Astrocyte of the hippocampus (primary cell): ENCODE data around the gene PARP11.
"Not testable (repeated sequence)": the region's sequence is repeated elsewhere in the genome, so short reads cannot be mapped to it uniquely, and the experiment has no call there.

Experiments
- DNase-seq: peaks from one replicate; pipeline ENCODE4 v3.0.0; 2011; ENCODE audit warnings: low read depth, low spot score

PARP11 gene

DNA sequence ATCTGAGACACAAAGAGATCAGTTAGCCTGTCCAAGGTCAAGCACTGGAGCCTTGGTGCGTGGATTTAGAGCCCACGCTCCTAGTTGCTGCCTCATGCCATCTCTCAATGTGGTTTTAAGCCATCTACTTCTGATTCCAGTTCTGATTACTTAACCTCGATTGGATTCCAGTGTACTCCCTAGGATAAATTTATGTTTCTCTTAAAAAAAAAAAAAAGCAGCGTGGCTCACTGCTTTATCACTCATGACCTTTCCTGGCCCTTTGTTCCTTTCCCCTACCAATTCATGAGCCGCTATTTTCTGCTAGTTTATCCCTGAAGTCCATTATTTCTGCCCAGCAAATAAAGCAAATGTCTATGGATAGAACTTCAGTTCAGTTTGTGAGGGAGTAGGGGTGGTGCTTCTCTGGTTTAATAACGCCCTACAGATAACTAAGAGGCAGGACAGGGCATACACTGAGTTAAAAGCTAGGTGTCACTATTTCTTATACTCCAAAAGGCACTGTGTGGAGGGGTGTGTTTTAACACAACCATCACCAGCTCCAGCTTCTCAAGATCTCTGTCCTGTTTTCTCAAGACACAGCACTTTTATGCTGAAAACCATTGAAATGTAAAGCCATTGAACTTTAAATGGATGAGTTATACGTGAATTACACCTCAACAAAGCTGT, 9.8 kb upstream of the PARP11 start:
- DNase-seq: peak; percentile 34

DNA sequence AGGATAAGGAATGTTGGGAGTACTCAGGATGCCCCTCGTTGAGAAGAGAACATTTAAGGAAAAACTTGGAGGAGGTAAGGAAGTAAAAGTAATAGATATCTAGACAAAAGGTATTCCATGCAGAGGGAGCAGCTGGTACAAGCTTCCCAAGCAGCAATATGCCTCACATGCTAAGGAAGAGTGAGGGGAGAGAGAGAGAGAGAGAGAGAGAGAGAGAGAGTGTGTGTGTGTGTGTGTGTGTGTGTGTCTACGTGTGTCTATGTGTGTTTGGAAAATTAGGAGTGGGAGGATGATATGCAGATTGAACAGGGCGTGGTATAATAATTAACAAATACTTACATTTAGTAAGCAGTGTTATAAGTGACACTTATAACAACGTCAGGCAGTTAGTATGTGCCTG, 9.2 kb upstream of the PARP11 start:
- no peak for DNase-seq

DNA sequence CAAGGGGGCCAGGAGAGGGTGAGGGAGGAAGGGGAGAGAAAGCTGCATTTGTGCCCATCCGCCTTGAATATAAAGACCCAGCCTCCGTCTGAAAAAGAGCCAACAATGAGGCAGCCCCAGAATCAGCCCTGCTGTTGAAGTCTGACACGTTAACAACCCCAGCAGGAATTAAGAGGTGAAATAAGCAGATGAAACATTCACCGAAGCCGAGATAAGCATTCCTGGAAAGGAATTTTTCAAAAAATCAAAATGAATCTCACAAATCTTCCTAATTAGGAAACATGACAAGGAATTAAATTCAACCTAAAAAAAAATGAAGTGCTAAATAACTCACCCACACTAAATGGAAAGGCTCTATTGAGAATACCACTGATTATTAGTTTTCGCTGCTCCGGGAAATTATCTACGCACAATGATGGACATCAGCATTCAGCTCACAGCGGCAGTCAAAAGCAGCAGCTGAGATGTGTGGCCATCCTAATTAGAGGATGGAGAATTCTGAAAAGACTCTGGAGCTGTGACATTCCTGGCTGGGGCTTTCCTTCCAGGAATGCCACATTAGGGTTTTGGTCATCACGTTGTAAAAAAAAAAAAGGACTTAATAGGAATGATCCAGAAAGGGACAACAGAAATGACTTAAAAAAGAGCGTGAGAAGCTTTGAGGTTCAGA, 8.2 kb upstream of the PARP11 start:
- peak; percentile 46 for DNase-seq

GRCh38 chr12:3879846-3880245, 6.6 kb upstream of the PARP11 start:
- DNase-seq: no peak

- DNase-seq: no peak
Observed at GRCh38 chr12:3871356-3871755, 1.8 kb downstream of the PARP11 start.

DNA sequence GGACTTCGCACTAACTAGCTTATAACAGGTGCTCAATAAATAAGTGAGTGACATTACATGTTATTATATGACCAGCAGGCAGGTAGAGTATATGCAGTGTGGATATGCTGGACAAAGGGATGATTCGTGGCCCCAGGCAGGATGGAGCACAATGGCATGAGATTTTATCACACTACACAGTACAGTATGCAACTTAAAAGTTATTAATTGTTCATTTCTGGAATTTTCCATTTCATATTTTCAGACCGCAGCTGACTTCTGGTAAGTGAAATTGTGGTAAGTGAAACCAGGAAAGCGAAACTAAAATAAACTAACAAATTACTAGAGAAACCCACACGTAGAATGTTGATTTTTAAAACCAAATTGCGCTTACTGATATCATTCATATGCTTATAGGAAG, 3.3 kb downstream of the PARP11 start:
- DNase-seq: no peak

GRCh38 chr12:3869433-3869832, 3.8 kb downstream of the PARP11 start:
- DNase-seq: no peak

GRCh38 chr12:3863756-3864155, 9.4 kb downstream of the PARP11 start:
- no peak for DNase-seq

GRCh38 chr12:3842517-3842916, 30.7 kb downstream of the PARP11 start:
- DNase-seq: no peak

- DNase-seq: no peak
Observed at GRCh38 chr12:3841783-3842182, 31.4 kb downstream of the PARP11 start.

DNA sequence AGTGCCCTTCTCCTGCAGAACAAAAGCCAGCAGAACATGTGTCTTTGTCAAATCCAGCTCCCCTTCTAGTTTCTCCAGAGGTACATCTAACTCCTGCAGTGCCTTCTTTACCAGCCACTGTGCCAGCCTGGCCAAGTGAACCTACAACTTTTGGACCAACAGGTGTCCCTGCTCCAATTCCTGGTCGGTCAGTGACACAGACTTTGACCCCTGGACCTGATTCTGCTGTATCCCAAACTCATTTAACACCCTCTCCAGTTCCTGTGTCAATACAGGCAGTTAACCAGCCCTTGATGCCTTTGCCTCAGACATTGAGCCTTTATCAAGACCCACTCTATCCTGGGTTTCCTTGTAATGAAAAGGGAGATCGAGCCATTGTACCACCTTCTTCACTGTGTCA, 32.4 kb downstream of the PARP11 start:
- not testable (repeated sequence) for DNase-seq

DNA sequence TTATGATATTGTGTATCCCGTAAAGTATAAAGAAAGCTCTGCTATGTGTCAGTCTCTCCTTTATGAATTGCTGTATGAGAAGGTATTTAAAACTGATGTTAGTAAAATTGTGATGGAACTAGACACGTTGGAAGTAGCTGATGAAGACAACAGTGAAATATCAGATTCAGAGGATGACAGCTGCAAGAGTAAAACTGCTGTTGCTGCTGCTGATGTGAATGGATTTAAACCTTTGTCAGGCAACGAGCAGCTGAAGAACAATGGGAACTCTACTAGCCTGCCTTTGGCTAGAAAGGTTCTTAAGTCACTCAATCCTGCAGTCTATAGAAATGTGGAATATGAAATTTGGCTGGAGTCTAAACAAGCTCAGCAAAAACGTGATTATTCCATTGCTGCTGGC, 33.5 kb downstream of the PARP11 start:
- DNase-seq: not testable (repeated sequence)

GRCh38 chr12:3838701-3839548, 34.3 kb downstream of the PARP11 start:
- not testable (repeated sequence) for DNase-seq

- DNase-seq: no peak
Observed at GRCh38 chr12:3838076-3838475, 35.1 kb downstream of the PARP11 start.

GRCh38 chr12:3837049-3837448, 36.1 kb downstream of the PARP11 start:
- no peak for DNase-seq

GRCh38 chr12:3836641-3837040, 36.6 kb downstream of the PARP11 start:
- DNase-seq: no peak

DNA sequence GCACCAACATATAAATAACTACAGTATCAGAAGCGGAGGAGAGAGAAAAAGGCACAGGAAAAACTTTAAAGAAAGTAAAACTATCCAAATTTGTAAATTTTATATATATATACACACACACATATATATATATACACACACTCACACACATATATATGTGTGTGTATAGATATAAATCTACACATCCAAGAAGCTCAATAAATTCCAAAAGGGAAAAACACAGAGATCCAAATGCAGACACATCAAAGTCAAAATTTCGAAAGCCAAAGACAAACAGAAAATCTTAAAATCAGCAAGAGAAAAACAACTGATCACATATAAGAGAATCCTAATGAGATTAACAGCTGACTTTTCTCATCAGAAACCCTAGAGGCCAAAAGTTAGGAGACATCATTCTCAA, 37.3 kb downstream of the PARP11 start:
- no peak for DNase-seq

DNA sequence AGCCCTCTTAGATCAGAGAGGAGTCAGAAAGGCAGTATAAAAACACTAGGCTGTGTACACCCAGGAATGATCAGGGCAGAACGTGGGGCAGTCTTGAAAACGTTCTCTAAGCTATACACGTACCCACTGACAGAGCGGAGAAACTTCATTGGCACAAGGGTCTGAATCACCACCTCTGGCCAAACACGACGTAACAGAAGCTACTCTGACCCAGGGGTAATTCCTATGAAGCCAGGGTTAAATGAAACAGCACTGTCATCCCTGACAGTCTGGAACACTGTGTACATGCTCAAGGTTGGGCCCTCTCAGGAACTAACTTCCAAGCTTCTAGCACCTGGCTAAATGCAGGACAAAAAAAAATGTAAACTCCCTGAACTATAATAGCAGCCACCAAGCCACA, 38.4 kb downstream of the PARP11 start:
- no peak for DNase-seq

DNA sequence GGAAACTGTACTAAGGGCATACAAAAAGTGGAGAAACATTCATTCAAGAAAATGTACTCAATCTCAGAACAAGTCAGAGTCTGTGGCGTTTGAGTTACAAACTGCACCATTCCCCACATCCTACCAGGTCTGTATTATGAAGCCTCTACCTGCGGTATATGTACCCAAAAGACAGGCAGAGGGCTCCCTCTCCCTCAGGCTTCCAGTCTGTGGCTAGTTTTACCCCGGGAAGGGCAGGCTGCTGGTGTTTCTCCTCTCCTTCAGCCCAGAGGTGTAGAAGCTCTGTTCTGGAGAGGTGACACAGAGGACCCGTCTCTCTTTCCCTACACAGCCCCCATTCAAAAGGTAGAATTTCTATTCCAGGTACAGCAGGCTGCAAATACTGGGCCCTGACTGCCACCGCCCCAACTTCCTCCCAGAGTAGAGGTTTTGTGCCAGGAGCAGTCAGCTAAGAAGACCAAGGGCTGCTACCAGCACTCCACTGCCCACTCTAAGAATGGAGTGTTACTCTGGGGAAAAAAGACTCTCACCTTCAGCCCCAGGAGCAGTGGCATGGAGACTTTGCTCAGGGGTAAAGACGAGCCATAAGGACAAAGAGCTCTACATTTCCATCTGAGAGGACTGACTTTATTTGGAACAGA, 39.4 kb downstream of the PARP11 start:
- DNase-seq: no peak

DNA sequence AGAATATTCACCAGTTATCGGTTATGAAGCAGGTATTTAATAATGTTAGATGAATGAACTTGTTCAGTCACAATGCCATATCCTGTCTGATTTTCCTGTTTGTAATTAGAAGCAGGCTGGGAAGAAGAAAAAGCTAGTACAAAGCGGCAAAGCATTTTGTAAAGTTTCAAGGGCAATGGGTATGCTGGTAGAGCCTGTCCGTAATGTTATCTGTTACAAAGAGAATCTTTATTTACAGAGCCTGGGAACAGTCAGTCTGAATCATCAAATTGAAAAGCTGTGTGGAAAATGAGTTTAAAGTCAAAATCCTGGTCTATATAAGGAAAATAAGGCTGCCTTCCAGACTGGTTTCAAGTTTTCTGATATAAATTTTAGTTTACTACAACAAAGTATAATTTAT, 40.5 kb downstream of the PARP11 start:
- DNase-seq: no peak

DNA sequence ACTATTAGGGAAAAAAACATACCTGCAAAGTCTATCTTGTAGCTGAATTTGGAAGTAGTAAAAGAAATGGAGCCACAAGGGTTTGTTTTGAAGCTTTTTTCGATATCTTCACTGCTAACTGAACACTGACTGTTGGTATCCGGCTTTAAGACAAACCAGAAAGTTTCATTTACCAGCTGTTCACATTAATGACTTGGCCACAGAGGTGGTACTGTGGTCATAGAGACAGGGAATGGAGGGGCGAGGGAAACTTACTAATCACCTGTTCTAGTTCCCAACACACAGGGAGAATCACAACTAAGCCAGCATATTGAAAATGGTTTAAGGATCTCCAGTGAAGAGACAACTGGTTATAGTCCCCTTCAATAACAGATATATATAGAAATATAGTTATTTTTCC, 44.3 kb downstream of the PARP11 start:
- no peak for DNase-seq

- no peak for DNase-seq
Observed at GRCh38 chr12:3827301-3828000, 45.7 kb downstream of the PARP11 start.
